ENCODE data around the gene NTM.
"Not testable (repeated sequence)": the region's sequence is repeated elsewhere in the genome, so short reads cannot be mapped to it uniquely, and the experiment has no call there.

Gene NTM

DNA sequence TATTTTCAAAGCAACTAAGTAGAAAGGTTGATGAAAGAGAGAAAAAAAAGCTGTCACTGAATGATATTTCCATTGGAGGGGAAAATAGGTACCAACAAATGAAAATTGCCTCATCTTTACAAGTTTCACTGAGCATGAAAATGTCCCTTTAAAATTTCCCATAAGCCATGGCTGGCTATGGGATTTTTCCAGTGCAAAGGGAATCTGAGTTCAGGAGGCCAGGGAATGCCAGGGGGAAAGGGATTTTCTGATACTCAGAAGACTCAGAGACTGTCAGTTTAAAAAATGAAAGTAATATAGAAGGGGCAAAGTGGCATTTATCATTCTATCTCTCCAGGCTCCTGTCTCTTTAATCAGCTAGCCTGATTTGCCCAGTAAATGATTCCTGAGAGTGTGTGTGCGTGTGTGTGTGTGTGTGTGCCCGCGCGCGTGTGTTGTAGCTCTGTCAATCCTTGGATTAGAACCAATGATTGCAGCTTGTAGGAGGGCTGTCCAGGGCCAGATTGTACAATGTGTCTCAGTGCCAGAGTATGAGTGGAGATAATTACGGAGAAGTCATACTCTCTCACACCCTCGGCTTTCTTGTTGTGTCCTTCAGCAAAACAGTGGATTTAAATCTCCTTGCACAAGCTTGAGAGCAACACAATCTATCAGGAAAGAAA, at the start of gene NTM:
TSS of gene NTM (plus strand) at position 526 of the 662 bp plus-strand sequence.
- Mint-ChIP-seq H3K9me3 (no peaks in the 10 kb centered on the region), H3K27ac (no peak within 1 kb of the TSS), H3K36me3 (ENCODE audit: low read depth) (no peaks in the 10 kb centered on the region), H3K4me3 (no peak within 1 kb of the TSS), H3K4me1 (ENCODE audit: low read depth) (no peaks in the 10 kb centered on the region), H3K27me3 (peaks cover 4% of the 10 kb centered on the region)
- intact Hi-C loops (cut with micrococcal nuclease) = no loop called here

DNA sequence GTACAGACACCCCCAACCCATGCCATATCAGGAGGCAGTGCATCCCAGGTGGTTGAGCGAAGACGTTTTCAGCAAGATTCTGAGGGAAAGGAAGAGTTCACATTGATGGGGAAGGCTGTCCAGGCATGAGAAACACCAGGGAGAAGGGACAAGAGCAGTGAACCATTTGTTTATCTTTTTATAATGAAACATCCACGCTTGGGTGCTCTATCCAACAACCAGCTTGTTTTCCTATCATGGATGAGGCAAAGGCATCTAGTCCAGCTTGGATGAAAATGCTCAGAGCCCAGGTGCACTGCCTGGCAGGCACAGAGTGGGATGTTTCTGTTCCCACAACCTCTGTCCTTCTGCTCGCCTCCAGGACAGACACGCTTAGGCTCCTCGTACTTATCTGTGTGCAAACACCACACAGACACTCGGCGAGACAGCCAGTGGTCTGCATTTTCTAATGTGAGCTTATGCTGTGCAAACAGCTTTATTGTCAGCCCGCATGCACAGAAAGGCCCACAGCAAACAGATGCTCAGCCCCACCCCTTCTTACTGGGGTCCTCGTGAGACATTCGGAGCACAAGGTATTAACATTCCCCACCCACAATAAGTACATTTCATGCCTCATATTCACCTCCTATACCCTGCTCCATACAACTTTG, 45.4 kb upstream of the NTM start:
- no peaks in the 10 kb centered on the region for H3K9me3 Mint-ChIP-seq
- H3K4me1 Mint-ChIP-seq (ENCODE audit: low read depth) = no peaks in the 10 kb centered on the region
- H3K4me3 Mint-ChIP-seq = no peak overlapping the region
- no peaks in the 10 kb centered on the region for H3K36me3 Mint-ChIP-seq (ENCODE audit: low read depth)
- intact Hi-C loops (cut with micrococcal nuclease) = no loop called here
- H3K27ac Mint-ChIP-seq = no peak overlapping the region
- no peaks in the 10 kb centered on the region for H3K27me3 Mint-ChIP-seq

DNA sequence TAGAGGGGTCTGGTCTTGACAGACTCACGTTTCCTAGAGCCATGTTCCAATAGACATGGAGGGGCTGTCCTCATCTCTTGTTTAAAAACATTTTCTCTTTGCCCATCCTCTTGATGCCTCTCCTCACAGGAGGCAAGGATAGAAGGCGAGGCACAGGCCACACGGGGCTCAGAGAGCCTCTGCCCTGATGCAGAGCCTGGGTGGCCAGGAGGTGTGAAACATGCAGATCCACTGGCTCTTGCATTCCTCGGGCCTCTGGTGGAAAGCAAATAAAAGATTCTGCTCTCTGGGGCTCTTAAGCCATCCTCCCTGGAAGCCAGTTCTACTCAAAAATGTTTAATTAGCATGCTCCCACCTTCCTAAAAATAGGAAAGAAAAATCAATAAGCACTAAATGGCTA, 43.6 kb upstream of the NTM start:
- Mint-ChIP-seq H3K4me1 (ENCODE audit: low read depth) (no peaks in the 10 kb centered on the region), H3K27ac (no peak overlapping the region), H3K4me3 (no peak overlapping the region), H3K9me3 (no peaks in the 10 kb centered on the region), H3K36me3 (ENCODE audit: low read depth) (no peaks in the 10 kb centered on the region), H3K27me3 (no peaks in the 10 kb centered on the region)
- intact Hi-C loops (cut with micrococcal nuclease) = no loop called here

DNA sequence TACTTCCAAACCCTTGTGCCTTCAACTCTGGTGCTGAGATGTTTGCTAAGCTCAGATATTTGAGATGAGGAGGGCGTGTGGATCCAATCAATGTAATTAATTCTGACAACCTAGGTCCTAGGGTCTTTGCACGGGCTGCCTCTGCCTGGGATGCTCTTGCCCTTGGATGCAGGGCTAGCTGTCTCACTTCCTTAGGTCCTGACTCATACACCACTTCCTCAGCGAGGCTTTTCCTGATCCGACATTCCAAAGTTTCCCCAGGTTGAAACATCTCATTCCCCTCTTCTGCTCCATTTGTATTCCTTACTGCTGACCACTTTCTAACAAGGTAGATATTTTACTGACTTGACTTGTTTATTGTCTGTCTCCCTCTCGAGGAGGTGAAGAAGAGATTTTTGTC, 43.0 kb upstream of the NTM start:
- intact Hi-C loops (cut with micrococcal nuclease) = no loop called here
- Mint-ChIP-seq H3K4me1 (ENCODE audit: low read depth) (no peaks in the 10 kb centered on the region), H3K27ac (no peak overlapping the region), H3K9me3 (no peaks in the 10 kb centered on the region), H3K27me3 (no peaks in the 10 kb centered on the region), H3K36me3 (ENCODE audit: low read depth) (no peaks in the 10 kb centered on the region), H3K4me3 (no peak overlapping the region)

DNA sequence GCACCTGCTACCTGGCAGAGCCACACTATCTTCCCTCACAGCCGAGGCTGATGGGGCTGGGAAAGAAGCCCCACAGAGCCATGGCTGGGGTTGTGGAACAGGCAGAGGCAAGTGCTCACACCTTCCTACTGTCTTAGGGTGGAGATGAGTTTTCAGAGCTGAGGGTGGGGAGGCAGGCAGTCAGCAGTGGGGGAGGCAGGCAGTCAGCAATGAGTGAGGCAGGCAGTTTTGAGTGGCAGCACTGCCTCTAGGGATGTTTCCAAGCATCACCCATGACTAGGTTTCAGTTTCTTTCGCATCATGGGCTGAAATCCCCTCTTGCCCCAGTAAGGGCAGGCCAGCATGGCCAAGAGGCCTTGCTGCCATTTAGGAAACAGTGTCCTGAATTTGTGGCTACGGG, 41.6 kb upstream of the NTM start:
- intact Hi-C loops (cut with micrococcal nuclease) = no loop called here
- Mint-ChIP-seq H3K4me3 (no peak overlapping the region), H3K4me1 (ENCODE audit: low read depth) (no peaks in the 10 kb centered on the region), H3K27me3 (no peaks in the 10 kb centered on the region), H3K27ac (no peak overlapping the region), H3K9me3 (no peaks in the 10 kb centered on the region), H3K36me3 (ENCODE audit: low read depth) (no peaks in the 10 kb centered on the region)

DNA sequence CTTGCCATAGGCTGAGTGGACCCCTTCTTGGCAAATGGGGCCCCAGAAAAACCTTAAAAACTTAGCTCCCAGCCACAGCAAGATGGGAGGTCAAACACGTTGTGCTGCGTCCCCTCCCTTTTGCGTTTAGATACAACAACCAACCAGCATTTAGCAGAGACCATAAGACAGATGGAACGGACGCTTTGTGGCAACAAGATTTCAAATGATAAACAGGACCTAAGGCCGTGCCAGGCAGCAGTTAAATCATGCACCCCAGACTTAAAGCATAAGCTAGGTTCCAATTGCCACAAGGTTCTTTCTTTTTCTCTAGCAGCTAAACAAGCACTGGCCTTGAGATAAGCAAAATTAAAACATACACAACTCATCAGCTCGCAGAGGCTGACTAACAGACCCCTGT, 39.4 kb upstream of the NTM start:
- H3K4me3 Mint-ChIP-seq = no peak overlapping the region
- no peak overlapping the region for H3K27ac Mint-ChIP-seq
- no peaks in the 10 kb centered on the region for H3K27me3 Mint-ChIP-seq
- no peaks in the 10 kb centered on the region for H3K36me3 Mint-ChIP-seq (ENCODE audit: low read depth)
- no peaks in the 10 kb centered on the region for H3K9me3 Mint-ChIP-seq
- intact Hi-C loops (cut with micrococcal nuclease) = no loop called here
- no peaks in the 10 kb centered on the region for H3K4me1 Mint-ChIP-seq (ENCODE audit: low read depth)

DNA sequence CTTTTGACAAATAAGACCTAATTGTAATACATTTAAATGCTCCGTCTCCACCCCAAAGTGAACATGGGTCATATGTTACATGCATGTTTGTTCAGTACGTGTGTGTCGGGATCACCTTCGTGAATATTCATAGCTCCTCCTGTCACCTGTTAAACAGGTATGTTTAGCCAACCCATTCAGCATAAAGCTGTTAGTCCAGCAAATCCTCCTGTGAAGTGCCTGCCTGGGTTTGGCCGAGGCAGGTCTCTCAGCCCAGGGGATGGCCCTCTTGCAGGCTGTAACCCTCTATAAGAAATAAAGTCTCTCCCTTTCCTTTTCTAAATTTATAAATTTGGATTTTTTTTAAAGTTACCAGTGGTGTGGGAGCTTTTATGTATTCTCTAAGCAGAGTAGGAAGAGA, 38.9 kb upstream of the NTM start:
- Mint-ChIP-seq H3K9me3 (no peaks in the 10 kb centered on the region), H3K36me3 (ENCODE audit: low read depth) (no peaks in the 10 kb centered on the region), H3K4me3 (no peak overlapping the region), H3K27ac (no peak overlapping the region), H3K27me3 (no peaks in the 10 kb centered on the region), H3K4me1 (ENCODE audit: low read depth) (no peaks in the 10 kb centered on the region)
- intact Hi-C loops (cut with micrococcal nuclease) = no loop called here

DNA sequence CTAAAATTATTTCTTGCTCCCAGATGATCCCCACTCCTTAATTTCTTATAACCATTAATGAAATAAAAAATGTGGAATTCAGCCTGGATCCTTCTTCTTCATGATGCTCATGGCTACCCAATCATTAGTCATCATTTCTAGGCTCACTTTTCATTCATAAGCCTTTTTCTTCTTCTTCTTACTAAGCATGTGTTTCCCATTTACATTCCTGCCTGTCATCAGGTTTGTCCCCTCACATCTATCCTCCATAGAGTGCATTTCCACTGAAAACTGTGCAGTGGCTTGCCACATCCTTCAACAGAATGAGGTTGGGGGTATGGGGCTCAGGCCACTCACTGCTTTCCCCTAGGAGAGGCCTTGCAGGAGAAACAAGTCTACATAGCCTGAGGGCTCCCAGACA, 35.8 kb upstream of the NTM start:
- Mint-ChIP-seq H3K36me3 (ENCODE audit: low read depth) (no peaks in the 10 kb centered on the region), H3K9me3 (no peaks in the 10 kb centered on the region), H3K4me3 (no peak overlapping the region), H3K4me1 (ENCODE audit: low read depth) (no peaks in the 10 kb centered on the region), H3K27ac (no peak overlapping the region), H3K27me3 (no peaks in the 10 kb centered on the region)
- intact Hi-C loops (cut with micrococcal nuclease) = no loop called here

DNA sequence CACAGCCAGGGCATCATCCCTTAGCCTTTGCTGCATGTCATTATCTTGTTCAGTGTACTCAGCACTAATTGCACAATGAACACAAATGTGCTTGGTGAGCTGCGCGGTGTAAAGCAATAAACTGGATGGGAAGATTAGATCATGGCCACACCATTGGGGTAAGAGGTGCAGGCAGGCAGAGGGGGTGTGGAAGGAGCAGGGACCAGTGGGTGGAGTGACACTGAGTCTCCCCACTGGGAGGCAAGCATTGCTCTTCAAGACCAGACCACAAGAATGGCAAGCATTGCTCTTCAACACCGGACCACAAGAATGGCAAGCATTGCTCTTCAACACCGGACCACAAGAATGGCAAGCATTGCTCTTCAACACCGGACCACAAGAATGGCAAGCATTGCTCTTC, 28.5 kb upstream of the NTM start:
- intact Hi-C loops (cut with micrococcal nuclease); H3K36me3 Mint-ChIP-seq (ENCODE audit: low read depth); H3K4me1 Mint-ChIP-seq (ENCODE audit: low read depth); H3K4me3 Mint-ChIP-seq; H3K27ac Mint-ChIP-seq; H3K27me3 Mint-ChIP-seq; H3K9me3 Mint-ChIP-seq: not testable (repeated sequence)

DNA sequence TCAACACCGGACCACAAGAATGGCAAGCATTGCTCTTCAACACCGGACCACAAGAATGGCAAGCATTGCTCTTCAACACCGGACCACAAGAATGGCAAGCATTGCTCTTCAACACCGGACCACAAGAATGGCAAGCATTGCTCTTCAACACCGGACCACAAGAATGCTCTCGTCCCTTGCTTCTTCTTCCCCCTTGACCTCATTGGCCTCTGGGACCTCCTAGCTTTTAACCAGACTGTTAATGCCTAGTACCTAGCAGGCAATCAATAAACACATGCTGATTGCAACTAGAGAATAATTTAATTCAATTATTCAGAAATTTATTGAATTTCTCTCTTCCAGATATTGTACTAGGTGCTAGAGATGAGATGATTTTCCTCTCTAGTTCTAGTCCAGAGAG, 28.0 kb upstream of the NTM start:
- H3K36me3 Mint-ChIP-seq (ENCODE audit: low read depth); H3K27ac Mint-ChIP-seq; H3K9me3 Mint-ChIP-seq; intact Hi-C loops (cut with micrococcal nuclease); H3K4me1 Mint-ChIP-seq (ENCODE audit: low read depth); H3K27me3 Mint-ChIP-seq; H3K4me3 Mint-ChIP-seq: not testable (repeated sequence)

DNA sequence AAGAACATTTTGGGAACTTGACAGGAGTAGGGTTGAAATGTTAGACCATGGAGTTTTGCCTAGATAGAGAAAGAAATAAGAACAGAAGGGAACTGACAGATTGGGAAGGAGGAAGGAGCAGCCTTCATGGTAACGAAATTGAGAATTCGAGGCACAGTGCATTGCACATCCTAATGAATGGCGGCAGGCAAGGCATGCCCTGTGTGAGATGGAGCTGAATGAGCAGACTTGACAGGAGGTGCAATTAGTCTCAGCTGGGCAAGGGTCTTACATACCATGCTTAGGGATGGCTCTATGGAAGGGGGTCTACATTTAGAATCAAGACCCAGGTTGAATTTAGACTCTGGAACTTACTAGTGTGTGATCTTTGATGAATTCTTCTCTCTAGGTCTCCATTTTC, 25.0 kb upstream of the NTM start:
- intact Hi-C loops (cut with micrococcal nuclease) = no loop called here
- Mint-ChIP-seq H3K4me3 (no peak overlapping the region), H3K36me3 (ENCODE audit: low read depth) (no peaks in the 10 kb centered on the region), H3K27ac (no peak overlapping the region), H3K27me3 (no peaks in the 10 kb centered on the region), H3K4me1 (ENCODE audit: low read depth) (no peaks in the 10 kb centered on the region), H3K9me3 (no peaks in the 10 kb centered on the region)

DNA sequence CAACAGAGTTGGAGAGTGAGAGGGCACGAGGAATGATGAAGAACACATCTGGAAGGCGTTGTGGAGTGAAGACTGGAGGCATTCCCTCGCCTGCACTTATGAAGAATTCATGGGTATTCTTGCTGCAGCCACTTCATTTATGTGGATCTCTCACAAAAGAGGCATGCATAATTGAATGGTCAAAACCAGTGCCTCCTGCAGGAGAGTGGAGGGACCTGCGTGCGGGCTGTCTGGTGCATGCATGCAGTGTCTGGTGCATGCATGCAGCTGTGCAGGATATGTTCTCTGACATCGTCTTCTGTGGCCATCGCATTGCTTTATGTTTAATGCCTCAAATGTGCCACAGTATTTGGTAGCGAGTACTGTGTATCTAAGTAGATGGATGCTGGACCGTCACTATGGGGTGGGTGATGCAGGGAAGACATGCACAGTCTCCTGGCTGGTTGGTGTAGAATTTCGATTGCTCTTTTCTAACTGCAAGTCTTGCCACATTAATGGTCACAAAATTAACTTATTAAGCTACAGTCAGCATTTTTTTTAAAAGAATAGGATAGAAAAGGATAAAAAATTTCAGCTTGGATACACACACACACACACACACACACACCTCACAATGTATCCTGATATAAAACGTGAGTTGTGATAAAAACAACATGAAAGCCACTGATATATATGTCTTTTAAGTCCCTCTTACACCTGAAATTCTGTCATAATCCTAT, 20.9 kb upstream of the NTM start:
- H3K4me1 Mint-ChIP-seq (ENCODE audit: low read depth) = no peaks in the 10 kb centered on the region
- intact Hi-C loops (cut with micrococcal nuclease) = no loop called here
- no peaks in the 10 kb centered on the region for H3K36me3 Mint-ChIP-seq (ENCODE audit: low read depth)
- H3K27me3 Mint-ChIP-seq = no peaks in the 10 kb centered on the region
- peaks cover 8% of the 10 kb centered on the region for H3K9me3 Mint-ChIP-seq
- H3K27ac Mint-ChIP-seq = no peak overlapping the region
- H3K4me3 Mint-ChIP-seq = no peak overlapping the region

DNA sequence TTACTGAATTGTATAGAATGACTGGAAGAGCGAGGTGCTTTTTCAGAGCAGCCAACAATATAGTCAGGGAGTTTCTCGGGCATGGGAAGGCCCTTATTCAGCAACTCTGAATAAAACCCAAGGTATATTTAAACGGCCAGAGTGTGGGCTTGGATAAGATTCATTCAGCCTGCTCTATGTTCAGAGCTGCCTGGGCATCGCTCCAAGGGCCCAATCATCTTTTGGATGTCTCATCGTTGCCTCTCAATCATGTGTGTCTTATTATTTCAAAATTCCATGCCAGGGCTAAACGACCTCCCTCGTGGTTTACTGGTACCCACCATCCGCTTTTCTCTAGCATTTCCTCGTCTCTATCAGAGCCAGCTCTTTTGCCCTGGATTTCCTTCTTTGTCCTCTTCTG, 19.5 kb upstream of the NTM start:
- no peak overlapping the region for H3K4me3 Mint-ChIP-seq
- H3K4me1 Mint-ChIP-seq (ENCODE audit: low read depth) = no peaks in the 10 kb centered on the region
- H3K27me3 Mint-ChIP-seq = no peaks in the 10 kb centered on the region
- H3K36me3 Mint-ChIP-seq (ENCODE audit: low read depth) = no peaks in the 10 kb centered on the region
- intact Hi-C loops (cut with micrococcal nuclease) = no loop called here
- no peak overlapping the region for H3K27ac Mint-ChIP-seq
- H3K9me3 Mint-ChIP-seq = peaks cover 8% of the 10 kb centered on the region

DNA sequence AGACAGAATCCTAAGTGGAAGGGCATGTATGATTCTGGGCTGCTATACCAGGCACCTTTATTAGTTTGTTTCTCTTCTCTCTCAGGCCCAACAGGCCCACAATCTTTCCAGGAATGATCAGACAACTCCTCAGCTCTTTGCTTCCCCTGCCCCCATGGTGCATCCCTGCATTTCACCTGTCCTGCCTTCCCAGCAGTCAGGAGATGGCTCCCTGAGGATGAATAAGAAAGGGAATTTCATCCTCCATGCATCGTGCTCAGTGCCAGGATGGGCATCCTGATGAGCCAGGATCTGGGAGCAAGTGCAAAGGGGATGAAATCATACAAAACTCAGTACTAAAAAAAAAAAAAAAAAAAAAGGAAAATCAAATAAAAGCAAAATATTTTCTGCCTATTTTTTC, 18.6 kb upstream of the NTM start:
- Mint-ChIP-seq H3K27me3 (no peaks in the 10 kb centered on the region), H3K9me3 (peaks cover 8% of the 10 kb centered on the region), H3K4me3 (no peak overlapping the region), H3K27ac (no peak overlapping the region), H3K36me3 (ENCODE audit: low read depth) (no peaks in the 10 kb centered on the region), H3K4me1 (ENCODE audit: low read depth) (no peaks in the 10 kb centered on the region)
- intact Hi-C loops (cut with micrococcal nuclease) = no loop called here

DNA sequence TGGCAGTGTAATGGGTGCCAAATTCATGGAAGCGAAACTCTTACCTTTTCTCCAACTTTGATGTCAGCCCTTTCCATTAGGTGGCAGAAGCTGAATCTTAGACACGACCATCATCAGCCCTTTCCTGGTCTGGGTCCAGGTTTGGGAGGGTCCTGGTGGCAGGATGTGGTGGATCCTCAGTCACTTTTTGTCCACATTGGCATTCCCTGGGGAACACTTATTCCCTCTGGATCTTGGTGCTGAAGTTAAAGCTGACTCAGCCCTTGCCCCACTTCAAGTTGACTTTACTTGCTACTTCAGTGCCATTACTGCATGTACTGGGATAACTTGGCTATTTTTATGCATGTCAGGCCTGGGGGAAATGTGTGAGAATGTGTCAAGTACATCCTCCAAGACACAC, 16.6 kb upstream of the NTM start:
- Mint-ChIP-seq H3K36me3 (ENCODE audit: low read depth) (no peaks in the 10 kb centered on the region), H3K27ac (no peak overlapping the region), H3K4me3 (no peak overlapping the region), H3K4me1 (ENCODE audit: low read depth) (no peaks in the 10 kb centered on the region), H3K9me3 (peaks cover 8% of the 10 kb centered on the region), H3K27me3 (no peaks in the 10 kb centered on the region)
- intact Hi-C loops (cut with micrococcal nuclease) = no loop called here
